ENCODE results near the gene C4orf54.

DNA sequence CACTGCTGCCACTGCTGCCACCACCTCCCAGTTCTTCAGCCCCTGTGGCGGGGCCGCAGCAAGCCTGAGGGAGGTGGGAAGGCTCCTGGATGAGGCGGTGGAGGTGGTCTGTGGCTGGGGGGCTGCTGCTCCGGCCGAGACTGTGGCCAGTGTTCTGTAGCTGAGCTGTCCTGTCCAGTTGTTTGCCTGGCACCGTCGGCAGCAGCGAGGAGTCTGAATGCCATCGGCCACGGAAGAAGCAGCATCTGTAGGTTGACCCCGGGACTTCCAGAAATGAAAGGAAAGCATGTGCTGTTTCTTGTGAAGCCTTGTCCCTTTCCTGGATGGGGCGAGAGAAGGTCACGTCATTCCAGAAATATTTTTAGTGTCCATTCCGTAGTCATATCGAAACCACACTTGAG is 3.3 kb downstream of the C4orf54 start:
- no peak for TF ChIP-seq POLR2A (IDR thresholded peaks at IDR 0.05)
- TF ChIP-seq, protein P1, sequence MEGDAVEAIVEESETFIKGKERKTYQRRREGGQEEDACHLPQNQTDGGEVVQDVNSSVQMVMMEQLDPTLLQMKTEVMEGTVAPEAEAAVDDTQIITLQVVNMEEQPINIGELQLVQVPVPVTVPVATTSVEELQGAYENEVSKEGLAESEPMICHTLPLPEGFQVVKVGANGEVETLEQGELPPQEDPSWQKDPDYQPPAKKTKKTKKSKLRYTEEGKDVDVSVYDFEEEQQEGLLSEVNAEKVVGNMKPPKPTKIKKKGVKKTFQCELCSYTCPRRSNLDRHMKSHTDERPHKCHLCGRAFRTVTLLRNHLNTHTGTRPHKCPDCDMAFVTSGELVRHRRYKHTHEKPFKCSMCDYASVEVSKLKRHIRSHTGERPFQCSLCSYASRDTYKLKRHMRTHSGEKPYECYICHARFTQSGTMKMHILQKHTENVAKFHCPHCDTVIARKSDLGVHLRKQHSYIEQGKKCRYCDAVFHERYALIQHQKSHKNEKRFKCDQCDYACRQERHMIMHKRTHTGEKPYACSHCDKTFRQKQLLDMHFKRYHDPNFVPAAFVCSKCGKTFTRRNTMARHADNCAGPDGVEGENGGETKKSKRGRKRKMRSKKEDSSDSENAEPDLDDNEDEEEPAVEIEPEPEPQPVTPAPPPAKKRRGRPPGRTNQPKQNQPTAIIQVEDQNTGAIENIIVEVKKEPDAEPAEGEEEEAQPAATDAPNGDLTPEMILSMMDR (IDR thresholded peaks at IDR 0.05), result no peak
